Hepatocyte (in vitro differentiated cells): Measurements from ENCODE around the gene MFAP3. TPM values are rescaled to one million over a fixed set of nuclear protein-coding genes. Genes with fewer than 3 reads are reported as not detected.

Source experiments
- DNase-seq: peaks from one replicate; pipeline ENCODE4 v3.0.0-alpha.2; 2016; ENCODE audit warnings: low spot score
- H2AFZ ChIP-seq: fragments of 200-600 bp; sonication (generic); 2 replicates; pipeline ENCODE4 v1.6.0; 2016; ENCODE audit warnings: antibody characterized with exemption, mild to moderate bottlenecking
- H3K27ac ChIP-seq: fragments of 200-600 bp; sonication (generic); 2 replicates; pipeline ENCODE4 v1.5.1; 2016; ENCODE audit warnings: mild to moderate bottlenecking
- H3K27me3 ChIP-seq: fragments of 200-600 bp; sonication (generic); 2 replicates; pipeline ENCODE4 v1.6.1; 2016
- H3K36me3 ChIP-seq: fragments of 200-600 bp; sonication (generic); replicated peaks from 2 replicates; pipeline ENCODE4 v1.5.1; 2016; ENCODE audit warnings: low read depth; ENCODE audit not compliant: insufficient read depth
- H3K4me1 ChIP-seq: fragments of 200-600 bp; sonication (generic); 2 replicates; pipeline ENCODE4 v1.5.1; 2016; ENCODE audit warnings: mild to moderate bottlenecking, moderate library complexity; ENCODE audit not compliant: insufficient read depth
- H3K4me2 ChIP-seq: fragments of 200-600 bp; sonication (generic); 2 replicates; pipeline ENCODE4 v1.6.0; 2016
- H3K4me3 ChIP-seq: fragments of 200-600 bp; sonication (generic); 2 replicates; pipeline ENCODE4 v1.5.1; 2016; ENCODE audit warnings: mild to moderate bottlenecking
- H3K79me2 ChIP-seq: fragments of 200-600 bp; sonication (generic); 2 replicates; pipeline ENCODE4 v1.6.0; 2017; ENCODE audit warnings: mild to moderate bottlenecking
- H3K9me2 ChIP-seq: fragments of 200-600 bp; sonication (generic); replicated peaks from 2 replicates; pipeline ENCODE4 v1.6.0; 2017; ENCODE audit warnings: mild to moderate bottlenecking; ENCODE audit not compliant: insufficient read depth
- H3K9me3 ChIP-seq: fragments of 200-600 bp; sonication (generic); 2 replicates; pipeline ENCODE4 v1.5.1; 2016; ENCODE audit warnings: low read depth, mild to moderate bottlenecking
- H4K20me1 ChIP-seq: fragments of 200-600 bp; sonication (generic); 2 replicates; pipeline ENCODE4 v1.6.0; 2016; ENCODE audit warnings: mild to moderate bottlenecking; ENCODE audit not compliant: insufficient read depth, poor library complexity, severe bottlenecking
- CTCF ChIP-seq: fragments of 200-600 bp; sonication (generic); IDR thresholded peaks from 2 replicates; pipeline ENCODE4 v1.5.1; 2016; ENCODE audit warnings: antibody characterized with exemption, mild to moderate bottlenecking; ENCODE audit not compliant: poor library complexity
- EZH2 ChIP-seq: fragments of 200-600 bp; sonication (generic); IDR thresholded peaks from 2 replicates; pipeline ENCODE4 v1.6.1; 2016; ENCODE audit warnings: antibody characterized with exemption, mild to moderate bottlenecking, borderline replicate concordance
- EZH2phosphoT487 ChIP-seq: fragments of 200-600 bp; sonication (generic); IDR thresholded peaks from one replicate; pipeline ENCODE4 v1.6.1; 2018; ENCODE audit warnings: antibody characterized with exemption, mild to moderate bottlenecking, low read depth, moderate library complexity; ENCODE audit not compliant: unreplicated experiment, severe bottlenecking
- WGBS: methylation state at CpG from one replicate; pipeline ENCODE4 v1.1.6; 2016; ENCODE audit warnings: low lambda C conversion rate; ENCODE audit errors: missing lambda C conversion rate; 5-methylcytosine and 5-hydroxymethylcytosine counted together
- polyA plus RNA-seq: library from polyadenylated mRNA; unstranded; fragments of >200 nt; fragmentation: Nextera tagmentation; extraction: Ambion mirVana; gene quantifications from 2 replicates; pipeline ENCODE4 v1.2.1, GENCODE V29; 2016
- total RNA-seq: library from RNA; depleted of rRNA; stranded (reverse); fragments of >200 nt; gene quantifications from 2 replicates; pipeline ENCODE4 v1.2.3, GENCODE V29; 2014

The MFAP3 gene
- total and polyA plus RNA-seq, 2 experiments from 2014 or later: 14.4 to 65.4 TPM

GRCh38 chr5:154058055-154059038, 19.6 kb downstream of the MFAP3 start:
- Histone ChIP-seq H3K79me2 (peaks cover 3% of the 10 kb centered on the region), H3K36me3 (peaks cover 4% of the 10 kb centered on the region), H3K4me3 (no peak overlapping the region), H3K4me2 (no peak overlapping the region), H3K27ac (no peak overlapping the region), H4K20me1 (peaks cover 13% of the 10 kb centered on the region), H3K27me3 (no peaks in the 10 kb centered on the region), H3K9me2 (no peaks in the 10 kb centered on the region), H2AFZ (no peak overlapping the region), H3K4me1 (no peaks in the 10 kb centered on the region), H3K9me3 (no peaks in the 10 kb centered on the region)
- WGBS: 72% methylated on average over 10 of the region's 10 CpGs
- TF ChIP-seq EZH2phosphoT487 (no peak), CTCF (no peak), EZH2 (no peak)
- no peak for DNase-seq

- Histone ChIP-seq H3K27me3 (no peaks in the 10 kb centered on the region), H3K27ac (no peak overlapping the region), H3K9me2 (no peaks in the 10 kb centered on the region), H3K4me2 (no peak overlapping the region), H4K20me1 (peaks cover 13% of the 10 kb centered on the region), H3K4me3 (no peak overlapping the region), H2AFZ (no peak overlapping the region), H3K36me3 (no peaks in the 10 kb centered on the region), H3K79me2 (peaks cover 3% of the 10 kb centered on the region), H3K4me1 (no peaks in the 10 kb centered on the region), H3K9me3 (no peaks in the 10 kb centered on the region)
- TF ChIP-seq EZH2phosphoT487 (no peak), EZH2 (no peak), CTCF (no peak)
- WGBS: 49% methylated on average over 6 of the region's 6 CpGs
- DNase-seq: no peak
Measured at GRCh38 chr5:154059039-154059430, 20.3 kb downstream of the MFAP3 start.

GRCh38 chr5:154059583-154059982, 20.8 kb downstream of the MFAP3 start:
- Histone ChIP-seq H3K27me3 (no peaks in the 10 kb centered on the region), H3K9me3 (no peaks in the 10 kb centered on the region), H3K27ac (no peak overlapping the region), H4K20me1 (peaks cover 13% of the 10 kb centered on the region), H3K4me2 (no peak overlapping the region), H3K4me3 (no peak overlapping the region), H3K9me2 (no peaks in the 10 kb centered on the region), H3K79me2 (peaks cover 3% of the 10 kb centered on the region), H3K36me3 (no peaks in the 10 kb centered on the region), H3K4me1 (no peaks in the 10 kb centered on the region), H2AFZ (no peak overlapping the region)
- TF ChIP-seq EZH2phosphoT487 (no peak), CTCF (no peak), EZH2 (no peak)
- DNase-seq: no peak
- WGBS: 90% methylated on average over 4 of the region's 4 CpGs
